Activated CD8-positive, alpha-beta memory T cell treated with anti-CD3 and anti-CD28 coated beads for 4 hours (primary cell): ENCODE data around the gene ADI1.
"Not testable (repeated sequence)": the region's sequence is repeated elsewhere in the genome, so short reads cannot be mapped to it uniquely, and the experiment has no call there.

Source experiments
- DNase-seq, 2 donors: peaks; one replicate each; pipeline ENCODE4 v3.0.0-alpha.2; 2020; ENCODE audit warnings: low read depth in 2 of 2

The ADI1 gene

GRCh38 chr2:3529316-3530025, 10.1 kb upstream of the ADI1 start:
- DNase-seq = no peak

- DNase-seq = no peak
These were observed 8.8 kb upstream of the ADI1 start for GRCh38 chr2:3527886-3528785.

- DNase-seq = no peak
These were observed 7.5 kb upstream of the ADI1 start for GRCh38 chr2:3526871-3527270.

GRCh38 chr2:3523551-3524041, 4.3 kb upstream of the ADI1 start:
- no peak for DNase-seq

GRCh38 chr2:3522961-3523421, 3.7 kb upstream of the ADI1 start:
- DNase-seq = no peak

- no peak for DNase-seq
These were observed 1.3 kb upstream of the ADI1 start for GRCh38 chr2:3520591-3520990.

- peak; percentile 97 to 99 for DNase-seq
These were observed 656 bp downstream of the ADI1 start for GRCh38 chr2:3518496-3519254.

- no peak for DNase-seq
These were observed 1.3 kb downstream of the ADI1 start for GRCh38 chr2:3517948-3518495.

GRCh38 chr2:3516831-3517230, 2.5 kb downstream of the ADI1 start:
- DNase-seq = no peak

GRCh38 chr2:3515438-3515837, 3.9 kb downstream of the ADI1 start:
- not testable (repeated sequence) for DNase-seq

GRCh38 chr2:3513026-3513810, 6.1 kb downstream of the ADI1 start:
- no peak for DNase-seq

GRCh38 chr2:3512086-3512485, 7.2 kb downstream of the ADI1 start:
- DNase-seq = no peak

- no peak for DNase-seq
These were observed 13.6 kb downstream of the ADI1 start for GRCh38 chr2:3505771-3506170.

GRCh38 chr2:3504741-3505140, 14.6 kb downstream of the ADI1 start:
- DNase-seq = no peak

- DNase-seq = no peak
These were observed 15.8 kb downstream of the ADI1 start for GRCh38 chr2:3503483-3503882.

GRCh38 chr2:3503046-3503445, 16.3 kb downstream of the ADI1 start:
- no peak for DNase-seq

- no peak for DNase-seq
These were observed 18.9 kb downstream of the ADI1 start for GRCh38 chr2:3500326-3500899.

- DNase-seq = no peak
These were observed 20.4 kb downstream of the ADI1 start for GRCh38 chr2:3498783-3499394.

- DNase-seq = not testable (repeated sequence)
These were observed 22.6 kb downstream of the ADI1 start for GRCh38 chr2:3496708-3497080.

GRCh38 chr2:3494984-3495666, 24.2 kb downstream of the ADI1 start:
- no peak for DNase-seq
